ENCODE measurements around the gene RPS6KL1.

- TF ChIP-seq FOXA1 (IDR thresholded peaks at IDR 0.05), result no peak
- no peak for TF ChIP-seq TARDBP (IDR thresholded peaks at IDR 0.05)
- TF ChIP-seq SP1 (IDR thresholded peaks at IDR 0.05), result no peak
- TF ChIP-seq ARNT (IDR thresholded peaks at IDR 0.05), result no peak
- TF ChIP-seq FOXM1 (IDR thresholded peaks at IDR 0.05; ENCODE audit: borderline replicate concordance), result no peak
- no peak for TF ChIP-seq BHLHE40 (IDR thresholded peaks at IDR 0.05; ENCODE audit: borderline replicate concordance)
- no peak for TF ChIP-seq ELF4 (IDR thresholded peaks at IDR 0.05)
- no peak for TF ChIP-seq HDGF (IDR thresholded peaks at IDR 0.05; ENCODE audit: borderline replicate concordance)
- no peak for TF ChIP-seq SUZ12 (IDR thresholded peaks at IDR 0.05)
- no peak for TF ChIP-seq LEF1 (IDR thresholded peaks at IDR 0.05; ENCODE audit: borderline replicate concordance)
- TF ChIP-seq PKNOX1 (IDR thresholded peaks at IDR 0.05), result no peak
- no peak for TF ChIP-seq FOXK2 (IDR thresholded peaks at IDR 0.05)
Measured at GRCh38 chr14:74907744-74908143, 15.3 kb downstream of the RPS6KL1 start.
